Thymus (tissue), 2 donors: ENCODE measurements around the gene DLL1. TPM values are rescaled to one million over a fixed set of nuclear protein-coding genes. Genes with fewer than 3 reads are reported as not detected.

Experiments
- polyA plus RNA-seq: library from polyadenylated mRNA; stranded (reverse); fragments of 200-250 nt; gene quantifications from one replicate; pipeline ENCODE4 v1.2.3, GENCODE V29; 2013
- total RNA-seq: library from RNA; stranded (reverse); fragments of 120-200 nt; gene quantifications from one replicate; pipeline ENCODE4 v1.2.4, GENCODE V29; 2013
- donor health status: healthy.

The DLL1 gene
- total and polyA plus RNA-seq, 2 donors = 1.6 to 5.7 TPM

Other genes starting within 250 kb of the DLL1 start
- 12.1 TPM for gene FAM120B, start 15.7 kb upstream of the DLL1 start, total RNA-seq
- 13.6 TPM for gene FAM120B, start 15.7 kb upstream of the DLL1 start, polyA plus RNA-seq